NCI-H1930 (cell line): ENCODE results near the gene FGF5.
"Not testable (repeated sequence)": the region's sequence is repeated elsewhere in the genome, so short reads cannot be mapped to it uniquely, and the experiment has no call there.

Source experiments
- DNase-seq, 2 experiments: peaks; one replicate each; lab custom pipeline; 2025; lab: John Stamatoyannopoulos, UW

The FGF5 gene

GRCh38 chr4:80266253-80266901 is at the start of gene FGF5:
Gene FGF5 (plus strand): TSS chr4:80266664. CDS start chr4:80266825, 161 bp downstream.
- DNase-seq: peak; percentile 43 to 66

- DNase-seq: no peak
Measured at GRCh38 chr4:80219301-80220025, 47.0 kb upstream of the FGF5 start.

GRCh38 chr4:80220711-80221110 is 45.8 kb upstream of the FGF5 start:
- no peak for DNase-seq

- DNase-seq: no peak
Measured at GRCh38 chr4:80221161-80221560, 45.3 kb upstream of the FGF5 start.

- DNase-seq: no peak
Measured at GRCh38 chr4:80225595-80225994, 40.9 kb upstream of the FGF5 start.

- no peak for DNase-seq
Measured at GRCh38 chr4:80226094-80226493, 40.4 kb upstream of the FGF5 start.

GRCh38 chr4:80228460-80228859 is 38.0 kb upstream of the FGF5 start:
- DNase-seq: no peak

GRCh38 chr4:80229128-80229527 is 37.3 kb upstream of the FGF5 start:
- DNase-seq: no peak

GRCh38 chr4:80229590-80229989 is 36.9 kb upstream of the FGF5 start:
- DNase-seq: no peak

- DNase-seq: no peak
Measured at GRCh38 chr4:80231180-80231579, 35.3 kb upstream of the FGF5 start.

GRCh38 chr4:80232707-80233370 is 33.6 kb upstream of the FGF5 start:
- no peak for DNase-seq

GRCh38 chr4:80233390-80233789 is 33.1 kb upstream of the FGF5 start:
- no peak for DNase-seq

GRCh38 chr4:80235451-80235850 is 31.0 kb upstream of the FGF5 start:
- DNase-seq: no peak

- DNase-seq: no peak
Measured at GRCh38 chr4:80237992-80238391, 28.5 kb upstream of the FGF5 start.

- no peak for DNase-seq
Measured at GRCh38 chr4:80239480-80240150, 26.8 kb upstream of the FGF5 start.

- no peak for DNase-seq
Measured at GRCh38 chr4:80240976-80241375, 25.5 kb upstream of the FGF5 start.

GRCh38 chr4:80243274-80244018 is 23.0 kb upstream of the FGF5 start:
- DNase-seq: peak in 1 of 2 experiments; percentile 20

- DNase-seq: not testable (repeated sequence)
Measured at GRCh38 chr4:80247484-80247883, 19.0 kb upstream of the FGF5 start.

GRCh38 chr4:80249144-80249543 is 17.3 kb upstream of the FGF5 start:
- DNase-seq: no peak

- DNase-seq: no peak
Measured at GRCh38 chr4:80252427-80252826, 14.0 kb upstream of the FGF5 start.

GRCh38 chr4:80252953-80253352 is 13.5 kb upstream of the FGF5 start:
- DNase-seq: no peak

GRCh38 chr4:80253510-80253909 is 13.0 kb upstream of the FGF5 start:
- no peak for DNase-seq
